IMR-90 (cell line): ENCODE results near the gene PRPH2. TPM values are rescaled to one million over a fixed set of nuclear protein-coding genes. Genes with fewer than 3 reads are reported as not detected.

Source experiments
- ATAC-seq: fragments of 200-7000 bp; cut with Tn5 transposase; 2 replicates; pipeline ENCODE4 v1.9.1; 2020; ENCODE audit warnings: low read depth, mild to moderate bottlenecking, moderate library complexity
- BruUV-seq: library from RNA; stranded (reverse); fragments of 400-500 nt; replicated peaks from 2 replicates; lab custom pipeline; 2021; lab: Mats Ljungman, UMichigan
- CTCF ChIA-PET: fragments of 300-600 bp; formaldehyde crosslinking; extraction: SDS; loops from one replicate; lab custom pipeline; 2021; ENCODE audit warnings: antibody characterized with exemption; lab: Yijun Ruan, JAX
- POLR2A ChIA-PET: fragments of 300-600 bp; sonication (Branson Sonifier 250); formaldehyde crosslinking; loops from one replicate; lab custom pipeline; 2022; ENCODE audit warnings: antibody characterized with exemption; ENCODE audit not compliant: unreplicated experiment; lab: Charles Lee
- DNase-seq: peaks from one replicate; pipeline ENCODE4 v3.0.0; 2013
- H2AFZ ChIP-seq: replicated peaks from 2 replicates; pipeline ENCODE3; 2013; ENCODE audit warnings: low read length, mild to moderate bottlenecking; ENCODE audit not compliant: poor library complexity
- H2AK5ac ChIP-seq: 2 replicates; pipeline ENCODE4 v1.6.1; 2013; ENCODE audit warnings: low read depth, low read length, inconsistent platforms
- H2AK9ac ChIP-seq: replicated peaks from 2 replicates; pipeline ENCODE3; 2013; ENCODE audit warnings: mild to moderate bottlenecking, low read depth, low read length, moderate library complexity; ENCODE audit not compliant: poor library complexity
- H2BK120ac ChIP-seq: 2 replicates; pipeline ENCODE4 v1.6.1; 2013; ENCODE audit warnings: low read depth, low read length, inconsistent platforms
- H2BK15ac ChIP-seq: 3 replicates; pipeline ENCODE4 v1.6.1; 2013; ENCODE audit warnings: low read depth, low read length, inconsistent platforms
- H2BK20ac ChIP-seq: 2 replicates; pipeline ENCODE4 v1.6.1; 2013; ENCODE audit warnings: low read depth, mild to moderate bottlenecking, inconsistent platforms, low read length, moderate library complexity
- H2BK5ac ChIP-seq: 2 replicates; pipeline ENCODE4 v1.6.1; 2013; ENCODE audit warnings: mild to moderate bottlenecking, low read depth, low read length, inconsistent platforms; ENCODE audit not compliant: poor library complexity, severe bottlenecking
- H3K14ac ChIP-seq: replicated peaks from 2 replicates; pipeline ENCODE4 v1.6.1; 2013; ENCODE audit warnings: low read depth, low read length, inconsistent platforms
- H3K18ac ChIP-seq: 2 replicates; pipeline ENCODE4 v1.6.1; 2013; ENCODE audit warnings: low read depth, low read length, control low read depth
- H3K23ac ChIP-seq: 2 replicates; pipeline ENCODE4 v1.6.1; 2013; ENCODE audit warnings: low read depth, low read length, inconsistent platforms
- H3K27ac ChIP-seq: 2 replicates; pipeline ENCODE4 v1.5.1; 2013; ENCODE audit warnings: mild to moderate bottlenecking, control low read depth, low read length; ENCODE audit not compliant: insufficient read depth
- H3K27me3 ChIP-seq: 2 replicates; pipeline ENCODE4 v1.6.1; 2013; ENCODE audit warnings: low read length; ENCODE audit not compliant: control insufficient read depth, insufficient read depth
- H3K36me3 ChIP-seq: 2 replicates; pipeline ENCODE4 v1.6.1; 2013; ENCODE audit warnings: low read length, mixed read lengths; ENCODE audit not compliant: control insufficient read depth, insufficient read depth
- H3K4ac ChIP-seq: 2 replicates; pipeline ENCODE4 v1.6.1; 2013; ENCODE audit warnings: low read depth, low read length, inconsistent platforms
- H3K4me1 ChIP-seq: 2 replicates; pipeline ENCODE4 v1.6.1; 2013; ENCODE audit warnings: low read length, mixed read lengths; ENCODE audit not compliant: control insufficient read depth, insufficient read depth
- H3K4me2 ChIP-seq: 2 replicates; pipeline ENCODE4 v1.6.1; 2013; ENCODE audit warnings: low read depth, mild to moderate bottlenecking, control low read depth, low read length, moderate library complexity
- H3K4me3 ChIP-seq: 2 replicates; pipeline ENCODE4 v1.5.1; 2013; ENCODE audit warnings: low read depth, mild to moderate bottlenecking, control low read depth, low read length, moderate library complexity; ENCODE audit not compliant: insufficient read depth
- H3K56ac ChIP-seq: 2 replicates; pipeline ENCODE4 v1.6.1; 2013; ENCODE audit warnings: low read length, inconsistent platforms; ENCODE audit not compliant: insufficient read depth; ENCODE audit errors: extremely low read depth
- H3K79me1 ChIP-seq, 2 experiments: 2 replicates each; pipeline ENCODE4 v1.6.1; 2013; ENCODE audit warnings: low read length in 2 of 2, inconsistent platforms in 1 of 2, low read depth in 1 of 2
- H3K9ac ChIP-seq: 2 replicates; pipeline ENCODE4 v1.6.1; 2013; ENCODE audit warnings: low read depth, low read length, control low read depth
- H3K9me1 ChIP-seq: 2 replicates; pipeline ENCODE4 v1.6.1; 2013; ENCODE audit warnings: low read length, inconsistent platforms; ENCODE audit not compliant: insufficient read depth
- H3K9me3 ChIP-seq: 2 replicates; pipeline ENCODE4 v1.6.1; 2013; ENCODE audit warnings: low read length; ENCODE audit not compliant: control insufficient read depth, insufficient read depth
- H4K20me1 ChIP-seq: 2 replicates; pipeline ENCODE4 v1.6.1; 2013; ENCODE audit warnings: low read length, inconsistent platforms; ENCODE audit not compliant: insufficient read depth
- H4K5ac ChIP-seq: 2 replicates; pipeline ENCODE4 v1.6.1; 2013; ENCODE audit warnings: mild to moderate bottlenecking, low read depth, low read length, control low read depth
- H4K8ac ChIP-seq, 2 experiments: 2 replicates each; pipeline ENCODE4 v1.6.1; 2013; ENCODE audit warnings: low read depth in 2 of 2, low read length in 2 of 2, control low read depth in 1 of 2, inconsistent platforms in 1 of 2
- H4K91ac ChIP-seq: 2 replicates; pipeline ENCODE4 v1.6.1; 2013; ENCODE audit warnings: low read depth, low read length, inconsistent platforms; ENCODE audit not compliant: insufficient read depth
- MXI1 ChIP-seq: IDR thresholded peaks from 2 replicates; pipeline ENCODE4 v1.6.1; 2012; ENCODE audit warnings: low read depth, mild to moderate bottlenecking, low read length, moderate library complexity, borderline replicate concordance
- RAD21 ChIP-seq: IDR thresholded peaks from 2 replicates; pipeline ENCODE4 v1.6.1; 2012; ENCODE audit warnings: low read length, improper control_type of control experiment
- WGBS, 2 experiments: methylation state at CpG; one replicate each; pipeline versions ENCODE4 v1.1.5 to v1.1.7; 2013; ENCODE audit warnings: missing lambda C conversion rate in 2 of 2; ENCODE audit not compliant: insufficient read length in 1 of 2; ENCODE audit errors: extremely low coverage in 2 of 2; 5-methylcytosine and 5-hydroxymethylcytosine counted together
- dilution Hi-C: fragments of 300-500 bp; cut with HindIII; formaldehyde crosslinking; loops from one replicate; pipeline ENCODE4 v1.14.3; 2018; ENCODE audit warnings: low sequenced_read_pairs; ENCODE audit not compliant: unreplicated experiment
- in situ Hi-C: fragments of 300-500 bp; cut with MboI; formaldehyde crosslinking; loops from 3 replicates; pipeline ENCODE4 v1.14.3; 2019; ENCODE audit warnings: low sequenced_read_pairs, inconsistent platforms, mixed read lengths
- intact Hi-C: fragments of 100-400 bp; cut with micrococcal nuclease; formaldehyde crosslinking; loops from 2 replicates; pipeline ENCODE4 v1.10.0; 2022
- polyA plus RNA-seq, 3 experiments: library from polyadenylated mRNA; depleted of rRNA; stranded (reverse); fragments of >200 nt; gene quantifications; 2 replicates each; pipeline ENCODE4 v1.2.3, GENCODE V29; 2012; ENCODE audit warnings: low replicate concordance in 1 of 3
- total RNA-seq: library from RNA; depleted of rRNA; stranded (reverse); fragments of >200 nt; gene quantifications from 2 replicates; pipeline ENCODE4 v1.2.3, GENCODE V29; 2012

The PRPH2 gene
- total and polyA plus RNA-seq, 2 of the 4 experiments (the other 2 are of a cell fraction), result 1.0 to 1.1 TPM

DNA sequence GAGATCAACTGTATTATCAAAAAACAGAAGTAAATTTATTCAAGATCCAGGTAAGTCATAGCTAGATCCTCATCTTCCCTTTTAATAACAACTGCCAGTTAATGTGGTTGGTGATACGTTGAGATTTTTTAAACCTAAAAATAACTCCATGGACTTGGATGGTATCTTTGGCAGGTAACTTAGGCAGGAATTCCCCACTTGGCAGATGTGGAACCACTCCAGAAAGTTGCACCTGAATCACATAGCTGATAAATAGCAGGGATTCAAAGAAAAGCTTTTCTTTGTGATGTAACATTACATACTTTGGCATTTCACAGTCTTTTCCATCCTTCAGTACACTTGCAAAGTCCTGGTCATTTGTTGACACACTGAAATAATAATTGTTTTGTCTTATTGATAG lies 62.6 kb downstream of the PRPH2 start:
- no peak overlapping the region for H2AFZ ChIP-seq
- H2BK15ac ChIP-seq, result no peak overlapping the region
- no peak overlapping the region for H3K27ac ChIP-seq
- H3K4me2 ChIP-seq, result no peak overlapping the region
- intact Hi-C loops, result no loop called here
- no peak overlapping the region for H2BK5ac ChIP-seq
- no peaks in the 10 kb centered on the region for H3K9me3 ChIP-seq
- H3K79me1 ChIP-seq, result no peaks in the 10 kb centered on the region
- H3K9ac ChIP-seq, result no peak overlapping the region
- H3K18ac ChIP-seq, result no peak overlapping the region
- peaks cover 30% of the 10 kb centered on the region for H3K36me3 ChIP-seq
- ChIA-PET POLR2A (no interaction called here), CTCF (no interaction called here)
- no TSS peak for BruUV-seq
- no peak overlapping the region for H4K8ac ChIP-seq
- no peak overlapping the region for H4K91ac ChIP-seq
- H2BK20ac ChIP-seq, result no peak overlapping the region
- dilution Hi-C loops, result loop anchor here (25.0 kb wide), 1 partner anchor 202 kb away; no protein-coding TSS in a partner anchor
- no peak overlapping the region for H3K23ac ChIP-seq
- ATAC-seq, result no peak
- no CpG with 5 or more reads among the region's 1 CpG for WGBS, 2 experiments
- no peak overlapping the region for H3K4me3 ChIP-seq
- no peak overlapping the region for H3K14ac ChIP-seq
- H2AK9ac ChIP-seq, result no peak overlapping the region
- no peak for DNase-seq
- H3K56ac ChIP-seq, result no peak overlapping the region
- H3K4me1 ChIP-seq, result no peaks in the 10 kb centered on the region
- H3K9me1 ChIP-seq, result no peaks in the 10 kb centered on the region
- H3K27me3 ChIP-seq, result no peaks in the 10 kb centered on the region
- in situ Hi-C loops, result loop anchor here (5.0 to 25.0 kb wide), 2 partner anchors 217 to 902 kb away; partner anchors contain the start of gene RPL7L1
- no peak overlapping the region for H2AK5ac ChIP-seq
- H4K5ac ChIP-seq, result no peak overlapping the region
- H2BK120ac ChIP-seq, result no peak overlapping the region
- no peak overlapping the region for H3K4ac ChIP-seq
- H4K20me1 ChIP-seq, result no peaks in the 10 kb centered on the region
- TF ChIP-seq RAD21, result no peak
- no peak for TF ChIP-seq MXI1
